Stimulated activated naive B cell treated with anti-CD40 and anti-IgM and Interleukin-4, amounts not matched to agents 10 μg/mL and 1 μg/mL and 100 μg/mL, for 72 hours (primary cell): ENCODE measurements around the gene OR11H6.
A peak's percentile ranks its signal among the peaks of the same experiment; 100 is the strongest.
"Not testable (repeated sequence)": the region's sequence is repeated elsewhere in the genome, so short reads cannot be mapped to it uniquely, and the experiment has no call there.

ENCODE experiments used
- ATAC-seq, 2 donors: fragments of 150-1000 bp; cut with Tn5 transposase; replicated peaks; 2 replicates each; pipeline ENCODE4 v1.10.0; 2021; ENCODE audit warnings: moderate library complexity in 1 of 2
- DNase-seq: peaks from one replicate; pipeline ENCODE4 v3.0.0; 2021
- H3K27ac Mint-ChIP-seq: one replicate; pipeline ENCODE4 v1.8.0; 2022; ENCODE audit warnings: mild to moderate bottlenecking, mixed read lengths
- H3K27me3 Mint-ChIP-seq, 2 donors: one replicate each; pipeline ENCODE4 v1.8.0; 2022; ENCODE audit warnings: mixed read lengths in 2 of 2
- H3K36me3 Mint-ChIP-seq, 2 donors: one replicate each; pipeline ENCODE4 v1.8.0; 2022; ENCODE audit warnings: mixed read lengths in 2 of 2, mild to moderate bottlenecking in 1 of 2
- H3K4me1 Mint-ChIP-seq, 2 donors: one replicate each; pipeline ENCODE4 v1.8.0; 2022; ENCODE audit warnings: mixed read lengths in 2 of 2, mild to moderate bottlenecking in 1 of 2
- H3K4me3 Mint-ChIP-seq, 2 donors: one replicate each; pipeline ENCODE4 v1.8.0; 2022; ENCODE audit warnings: mild to moderate bottlenecking in 2 of 2, mixed read lengths in 2 of 2, moderate library complexity in 1 of 2
- H3K9me3 Mint-ChIP-seq, 2 donors: one replicate each; pipeline ENCODE4 v1.8.0; 2022; ENCODE audit warnings: mixed read lengths in 2 of 2, mild to moderate bottlenecking in 1 of 2

OR11H6 gene

DNA sequence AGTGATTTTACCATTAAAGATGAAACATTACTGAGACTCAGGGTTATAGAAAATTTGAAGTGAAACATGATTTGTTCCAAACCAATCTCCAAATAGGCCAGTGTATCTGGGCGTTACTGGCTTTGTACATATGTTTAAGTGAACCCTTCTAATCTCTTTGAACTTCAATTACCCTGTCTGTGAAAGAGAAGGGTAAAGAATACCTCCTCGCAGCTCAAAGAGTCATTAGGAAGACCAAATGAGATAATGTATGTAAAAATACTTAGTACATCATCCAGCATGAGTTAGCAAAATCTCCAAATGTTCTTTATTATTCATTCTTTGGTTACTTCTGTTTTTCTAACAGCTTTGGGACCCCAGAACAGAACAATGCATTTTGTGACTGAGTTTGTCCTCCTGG is at the start of gene OR11H6:
Gene OR11H6, plus strand, starts transcription at position 301 of the 400 bp plus-strand sequence. Its CDS starts 0 bp downstream, at position 301.
- DNase-seq (no peak), ATAC-seq (no peak)
- Mint-ChIP-seq H3K27me3 (peaks cover 9 to 16% of the 10 kb centered on the region in 2 donors), H3K4me1 (no peaks in the 10 kb centered on the region), H3K9me3 (peaks cover 0 to 2% of the 10 kb centered on the region in 2 donors), H3K4me3 (no peak within 1 kb of the TSS), H3K27ac (no peak within 1 kb of the TSS), H3K36me3 (no peaks in the 10 kb centered on the region)

GRCh38 chr14:20174205-20174604 is 49.3 kb upstream of the OR11H6 start:
- not testable (repeated sequence) for DNase-seq, ATAC-seq, H3K27me3 Mint-ChIP-seq, H3K4me1 Mint-ChIP-seq, H3K36me3 Mint-ChIP-seq, H3K4me3 Mint-ChIP-seq, H3K9me3 Mint-ChIP-seq, H3K27ac Mint-ChIP-seq

DNA sequence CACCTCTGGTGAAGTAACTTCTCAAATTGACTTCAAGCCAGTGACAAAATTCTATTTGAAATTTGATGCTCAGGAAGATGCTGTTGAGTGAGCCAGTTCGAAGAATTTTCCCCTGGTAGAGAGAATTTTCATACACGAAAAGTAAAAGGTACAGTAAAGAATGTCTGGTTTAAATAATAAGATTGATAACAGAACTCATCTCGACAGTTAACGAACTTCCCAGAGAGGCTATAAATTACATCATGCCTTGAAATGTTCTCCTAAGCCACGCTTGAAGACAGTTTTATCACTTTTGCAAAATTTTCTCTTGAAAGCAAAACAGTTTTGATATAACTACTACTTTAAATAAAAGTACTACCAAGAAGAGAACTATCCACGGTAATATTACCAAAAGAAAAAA is 47.2 kb upstream of the OR11H6 start:
- Mint-ChIP-seq H3K9me3 (peaks cover 0 to 3% of the 10 kb centered on the region in 2 donors), H3K27me3 (peaks cover 0 to 4% of the 10 kb centered on the region in 2 donors), H3K4me1 (peaks cover 0 to 2% of the 10 kb centered on the region in 2 donors)

GRCh38 chr14:20177433-20177974 is 46.0 kb upstream of the OR11H6 start:
- Mint-ChIP-seq H3K27me3 (peaks cover 4 to 5% of the 10 kb centered on the region in 2 donors), H3K27ac (no peak overlapping the region)
- no peak for ATAC-seq

More for the DNA sequence above, 47.2 kb upstream of the OR11H6 start:
- H3K27ac Mint-ChIP-seq = no peak overlapping the region
- no peaks in the 10 kb centered on the region for H3K36me3 Mint-ChIP-seq
- no peak overlapping the region for H3K4me3 Mint-ChIP-seq
- no peak for ATAC-seq
- no peak for DNase-seq

GRCh38 chr14:20179218-20179617 is 44.3 kb upstream of the OR11H6 start:
- no peak overlapping the region for H3K27ac Mint-ChIP-seq
- H3K36me3 Mint-ChIP-seq = no peaks in the 10 kb centered on the region
- H3K9me3 Mint-ChIP-seq = peaks cover 0 to 3% of the 10 kb centered on the region in 2 donors
- no peak overlapping the region for H3K4me3 Mint-ChIP-seq
- ATAC-seq (no peak), DNase-seq (no peak)
- H3K4me1 Mint-ChIP-seq = peaks cover 0 to 2% of the 10 kb centered on the region in 2 donors
- H3K27me3 Mint-ChIP-seq = peaks cover 4 to 5% of the 10 kb centered on the region in 2 donors

More at GRCh38 chr14:20177433-20177974, 46.0 kb upstream of the OR11H6 start:
- Mint-ChIP-seq H3K9me3 (peaks cover 0 to 3% of the 10 kb centered on the region in 2 donors), H3K4me3 (no peak overlapping the region), H3K36me3 (no peaks in the 10 kb centered on the region), H3K4me1 (peaks cover 0 to 2% of the 10 kb centered on the region in 2 donors)
- DNase-seq = no peak

GRCh38 chr14:20179880-20180279 is 43.6 kb upstream of the OR11H6 start:
- no peaks in the 10 kb centered on the region for H3K36me3 Mint-ChIP-seq
- no peak overlapping the region for H3K27ac Mint-ChIP-seq
- peaks cover 4 to 5% of the 10 kb centered on the region in 2 donors for H3K27me3 Mint-ChIP-seq
- DNase-seq (no peak), ATAC-seq (peak; percentile 25 to 39)
- peaks cover 0 to 3% of the 10 kb centered on the region in 2 donors for H3K9me3 Mint-ChIP-seq
- peaks cover 0 to 2% of the 10 kb centered on the region in 2 donors for H3K4me1 Mint-ChIP-seq
- no peak overlapping the region for H3K4me3 Mint-ChIP-seq

- Mint-ChIP-seq H3K4me3 (no peak overlapping the region), H3K27me3 (peaks cover 5 to 7% of the 10 kb centered on the region in 2 donors), H3K27ac (no peak overlapping the region), H3K9me3 (peaks cover 2 to 3% of the 10 kb centered on the region in 2 donors), H3K4me1 (peaks cover 0 to 2% of the 10 kb centered on the region in 2 donors), H3K36me3 (no peaks in the 10 kb centered on the region)
- no peak for ATAC-seq
- no peak for DNase-seq
Measured at GRCh38 chr14:20180486-20180885, 43.0 kb upstream of the OR11H6 start.

DNA sequence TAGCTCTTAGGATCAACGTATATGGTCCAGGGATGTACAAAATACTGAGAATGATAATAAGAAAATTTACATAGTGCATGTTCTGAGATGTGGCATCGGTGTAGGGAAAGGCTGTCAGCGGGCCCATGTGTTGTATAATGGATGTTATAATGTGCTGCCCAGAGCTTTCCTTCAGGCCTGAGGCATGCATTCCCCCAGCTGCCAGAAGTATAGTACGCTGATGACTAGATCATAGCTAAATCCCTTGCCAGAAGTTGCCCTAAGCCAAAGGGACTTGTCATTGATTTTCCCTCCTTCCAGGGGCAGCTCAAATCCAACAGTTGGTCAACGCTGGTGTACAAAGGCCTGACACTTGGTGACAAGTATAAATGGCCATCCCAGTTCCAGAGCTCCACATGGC is 39.3 kb upstream of the OR11H6 start:
- no peak for ATAC-seq
- Mint-ChIP-seq H3K27ac (no peak overlapping the region), H3K27me3 (peaks cover 20 to 31% of the 10 kb centered on the region in 2 donors)

DNA sequence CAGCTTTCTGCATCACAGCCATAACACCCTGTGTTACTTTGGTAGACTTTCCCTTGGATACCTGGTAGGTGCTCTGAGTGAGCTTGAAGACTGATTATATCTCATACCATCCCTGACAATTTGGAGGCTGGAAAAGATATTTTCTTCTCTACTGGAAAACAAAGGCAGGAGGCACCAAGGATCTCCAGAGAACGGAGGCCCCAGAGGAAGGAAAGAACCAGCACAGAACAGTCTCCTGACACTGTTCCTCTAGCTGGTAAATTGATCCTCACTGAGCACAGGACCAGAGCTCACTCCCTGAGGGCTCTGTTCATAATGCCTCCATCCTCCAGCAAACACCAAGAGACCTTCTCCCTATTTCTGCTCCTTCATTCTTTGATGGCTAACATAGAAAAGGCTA is 32.9 kb upstream of the OR11H6 start, which contains the start of gene OR11G2:
Gene OR11G2, plus strand, starts transcription at position 301 of the 400 bp plus-strand sequence. CDS start 6,542 bp downstream, outside the sequence.
- no peak for DNase-seq
- H3K9me3 Mint-ChIP-seq = peaks cover 0 to 5% of the 10 kb centered on the region in 2 donors
- H3K27ac Mint-ChIP-seq = no peak within 1 kb of the TSS
- peaks cover 0 to 3% of the 10 kb centered on the region in 2 donors for H3K4me1 Mint-ChIP-seq
- no peak within 1 kb of the TSS for H3K4me3 Mint-ChIP-seq
- ATAC-seq = no peak
- no peaks in the 10 kb centered on the region for H3K36me3 Mint-ChIP-seq
- H3K27me3 Mint-ChIP-seq = peaks cover 25 to 38% of the 10 kb centered on the region in 2 donors

More for the DNA sequence above, 39.3 kb upstream of the OR11H6 start:
- no peak overlapping the region for H3K4me3 Mint-ChIP-seq
- H3K36me3 Mint-ChIP-seq = no peaks in the 10 kb centered on the region
- peaks cover 0 to 8% of the 10 kb centered on the region in 2 donors for H3K9me3 Mint-ChIP-seq
- peaks cover 0 to 2% of the 10 kb centered on the region in 2 donors for H3K4me1 Mint-ChIP-seq
- no peak for DNase-seq

GRCh38 chr14:20191396-20191795 is 32.1 kb upstream of the OR11H6 start:
- no peak for ATAC-seq
- Mint-ChIP-seq H3K4me1 (peaks cover 0 to 3% of the 10 kb centered on the region in 2 donors), H3K36me3 (no peaks in the 10 kb centered on the region), H3K4me3 (no peak overlapping the region), H3K9me3 (peaks cover 0 to 4% of the 10 kb centered on the region in 2 donors), H3K27ac (no peak overlapping the region), H3K27me3 (peaks cover 21 to 35% of the 10 kb centered on the region in 2 donors)
- no peak for DNase-seq

GRCh38 chr14:20194101-20194500 is 29.4 kb upstream of the OR11H6 start:
- Mint-ChIP-seq H3K4me3 (no peak overlapping the region), H3K27ac (no peak overlapping the region), H3K27me3 (peaks cover 14 to 16% of the 10 kb centered on the region in 2 donors), H3K9me3 (no peaks in the 10 kb centered on the region), H3K4me1 (peaks cover 0 to 3% of the 10 kb centered on the region in 2 donors), H3K36me3 (no peaks in the 10 kb centered on the region)
- ATAC-seq (no peak), DNase-seq (no peak)

DNA sequence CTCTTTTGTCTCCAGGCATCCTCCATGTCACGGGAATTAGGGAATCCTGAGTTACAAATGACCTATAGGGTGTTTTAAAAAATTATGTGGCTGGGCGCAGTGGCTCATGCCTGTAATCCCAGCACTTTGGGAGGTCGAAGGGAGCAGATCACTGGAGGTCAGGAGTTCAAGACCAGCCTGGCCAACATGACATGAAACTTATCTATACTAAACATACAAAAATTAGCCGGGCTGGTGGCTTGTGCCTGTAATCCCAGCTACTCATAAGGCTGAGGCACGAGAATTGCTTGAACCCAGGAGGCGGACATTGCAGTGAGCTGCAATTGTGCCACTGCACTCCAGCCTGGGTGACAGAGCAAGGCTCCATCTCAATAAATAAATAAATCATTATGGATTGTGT is 28.3 kb upstream of the OR11H6 start:
- H3K27me3 Mint-ChIP-seq = peaks cover 13 to 16% of the 10 kb centered on the region in 2 donors
- not testable (repeated sequence) for H3K36me3 Mint-ChIP-seq, DNase-seq, H3K4me1 Mint-ChIP-seq, H3K27ac Mint-ChIP-seq, H3K9me3 Mint-ChIP-seq, ATAC-seq, H3K4me3 Mint-ChIP-seq

GRCh38 chr14:20195911-20196310 is 27.6 kb upstream of the OR11H6 start:
- no peak for ATAC-seq

DNA sequence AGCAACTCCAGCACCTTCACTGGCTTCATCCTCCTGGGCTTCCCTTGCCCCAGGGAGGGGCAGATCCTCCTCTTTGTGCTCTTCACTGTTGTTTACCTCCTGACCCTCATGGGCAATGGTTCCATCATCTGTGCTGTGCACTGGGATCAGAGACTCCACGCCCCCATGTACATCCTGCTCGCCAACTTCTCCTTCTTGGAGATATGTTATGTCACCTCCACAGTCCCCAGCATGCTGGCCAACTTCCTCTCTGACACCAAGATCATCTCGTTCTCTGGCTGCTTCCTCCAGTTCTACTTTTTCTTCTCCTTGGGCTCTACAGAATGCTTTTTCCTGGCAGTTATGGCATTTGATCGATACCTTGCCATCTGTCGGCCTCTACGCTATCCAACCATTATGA is 26.1 kb upstream of the OR11H6 start:
- H3K4me1 Mint-ChIP-seq = no peaks in the 10 kb centered on the region
- no peak for DNase-seq
- H3K27ac Mint-ChIP-seq = no peak overlapping the region
- H3K36me3 Mint-ChIP-seq = no peaks in the 10 kb centered on the region
- H3K9me3 Mint-ChIP-seq = no peaks in the 10 kb centered on the region
- H3K27me3 Mint-ChIP-seq = peaks cover 13 to 16% of the 10 kb centered on the region in 2 donors
- H3K4me3 Mint-ChIP-seq = no peak overlapping the region
- ATAC-seq = no peak

More at GRCh38 chr14:20195911-20196310, 27.6 kb upstream of the OR11H6 start:
- no peak overlapping the region for H3K4me3 Mint-ChIP-seq
- H3K27ac Mint-ChIP-seq = no peak overlapping the region
- H3K27me3 Mint-ChIP-seq = peaks cover 13 to 16% of the 10 kb centered on the region in 2 donors
- no peaks in the 10 kb centered on the region for H3K36me3 Mint-ChIP-seq
- no peaks in the 10 kb centered on the region for H3K4me1 Mint-ChIP-seq
- no peak for DNase-seq
- no peaks in the 10 kb centered on the region for H3K9me3 Mint-ChIP-seq

DNA sequence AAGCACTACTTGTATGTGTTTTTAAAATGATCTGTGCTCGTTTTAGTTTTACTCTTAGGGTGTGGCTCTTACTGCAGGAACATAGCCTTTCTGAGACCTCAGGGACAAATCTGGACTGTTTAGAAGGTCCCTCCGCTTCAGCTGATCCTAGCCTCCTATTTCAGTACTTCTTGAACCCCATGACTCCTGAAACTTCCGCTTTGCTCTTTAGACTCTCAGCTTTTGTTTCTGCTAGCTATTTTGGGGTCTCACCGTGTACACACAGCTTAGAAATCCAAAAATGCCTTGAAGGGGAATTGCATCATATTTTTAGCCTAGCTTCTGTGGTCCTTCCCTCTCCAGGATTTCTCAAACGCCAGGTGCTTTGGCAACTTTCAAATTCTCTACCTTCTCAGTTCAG is 24.5 kb upstream of the OR11H6 start:
- ATAC-seq (no peak), DNase-seq (no peak)
- H3K27me3 Mint-ChIP-seq = peaks cover 8 to 14% of the 10 kb centered on the region in 2 donors
- no peaks in the 10 kb centered on the region for H3K4me1 Mint-ChIP-seq
- no peak overlapping the region for H3K4me3 Mint-ChIP-seq
- H3K27ac Mint-ChIP-seq = no peak overlapping the region
- no peaks in the 10 kb centered on the region for H3K36me3 Mint-ChIP-seq
- no peaks in the 10 kb centered on the region for H3K9me3 Mint-ChIP-seq
